ENCODE measurements around the gene SLC25A23. TPM values are rescaled to one million over a fixed set of nuclear protein-coding genes. Genes with fewer than 3 reads are reported as not detected.
A peak's percentile ranks its signal among the peaks of the same experiment; 100 is the strongest.

SLC25A23 gene
- total and polyA plus RNA-seq, 10 of the 15 experiments (the other 5 are each of a cell fraction or from before 2014, with no cell fraction given): 10.2 to 85.8 (median 50.0) TPM

DNA sequence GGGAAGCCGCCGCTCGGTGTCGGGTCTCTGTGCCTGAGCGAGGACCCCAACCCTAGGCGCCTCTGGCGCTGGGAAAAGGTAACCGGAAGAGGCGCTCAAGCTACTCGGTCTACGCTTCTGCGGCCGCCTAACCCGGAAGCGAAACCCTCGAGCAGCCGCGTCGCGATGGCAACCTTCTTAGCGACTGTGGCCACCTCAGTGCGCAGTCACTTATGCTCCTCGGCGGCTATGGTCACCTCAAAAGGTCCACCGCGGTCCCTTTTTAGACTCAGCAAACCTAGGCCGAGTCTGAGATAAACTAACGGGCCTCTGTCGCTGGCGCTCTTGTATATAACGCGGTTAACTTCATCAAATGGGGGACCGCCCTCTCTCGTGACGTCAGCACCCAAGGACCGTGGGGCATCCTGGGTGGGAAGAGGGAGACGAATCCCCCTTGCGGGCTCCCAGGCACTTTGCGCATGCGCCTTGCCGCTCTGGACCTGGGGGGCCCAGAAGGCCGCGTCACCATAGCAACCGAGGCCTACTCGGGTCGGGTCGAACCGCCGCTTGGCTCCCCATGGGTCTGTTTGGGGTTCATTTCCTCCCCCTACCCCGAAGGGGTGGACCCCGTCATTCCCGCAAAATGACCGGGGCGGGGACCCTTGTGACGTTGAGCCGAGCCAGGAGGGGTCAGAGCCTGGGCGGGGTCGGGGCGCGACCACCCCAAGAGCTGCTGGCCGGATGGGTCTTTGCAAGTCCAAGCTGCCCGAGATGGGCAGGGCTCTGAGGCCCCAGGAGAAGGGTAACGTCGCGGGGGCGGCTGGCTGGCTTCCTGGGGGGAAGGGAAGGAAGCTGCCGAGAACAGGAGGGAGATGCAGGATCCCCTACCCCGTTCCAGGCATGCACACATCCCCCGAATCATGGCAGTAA lies 66.3 kb downstream of the SLC25A23 start, which contains the start of gene GTF2F1 (continued):
- no peak for TF ChIP-seq PRDM15 (CRISPR knock-in tag; IDR thresholded peaks at IDR 0.05)
- TF ChIP-seq, protein P1, sequence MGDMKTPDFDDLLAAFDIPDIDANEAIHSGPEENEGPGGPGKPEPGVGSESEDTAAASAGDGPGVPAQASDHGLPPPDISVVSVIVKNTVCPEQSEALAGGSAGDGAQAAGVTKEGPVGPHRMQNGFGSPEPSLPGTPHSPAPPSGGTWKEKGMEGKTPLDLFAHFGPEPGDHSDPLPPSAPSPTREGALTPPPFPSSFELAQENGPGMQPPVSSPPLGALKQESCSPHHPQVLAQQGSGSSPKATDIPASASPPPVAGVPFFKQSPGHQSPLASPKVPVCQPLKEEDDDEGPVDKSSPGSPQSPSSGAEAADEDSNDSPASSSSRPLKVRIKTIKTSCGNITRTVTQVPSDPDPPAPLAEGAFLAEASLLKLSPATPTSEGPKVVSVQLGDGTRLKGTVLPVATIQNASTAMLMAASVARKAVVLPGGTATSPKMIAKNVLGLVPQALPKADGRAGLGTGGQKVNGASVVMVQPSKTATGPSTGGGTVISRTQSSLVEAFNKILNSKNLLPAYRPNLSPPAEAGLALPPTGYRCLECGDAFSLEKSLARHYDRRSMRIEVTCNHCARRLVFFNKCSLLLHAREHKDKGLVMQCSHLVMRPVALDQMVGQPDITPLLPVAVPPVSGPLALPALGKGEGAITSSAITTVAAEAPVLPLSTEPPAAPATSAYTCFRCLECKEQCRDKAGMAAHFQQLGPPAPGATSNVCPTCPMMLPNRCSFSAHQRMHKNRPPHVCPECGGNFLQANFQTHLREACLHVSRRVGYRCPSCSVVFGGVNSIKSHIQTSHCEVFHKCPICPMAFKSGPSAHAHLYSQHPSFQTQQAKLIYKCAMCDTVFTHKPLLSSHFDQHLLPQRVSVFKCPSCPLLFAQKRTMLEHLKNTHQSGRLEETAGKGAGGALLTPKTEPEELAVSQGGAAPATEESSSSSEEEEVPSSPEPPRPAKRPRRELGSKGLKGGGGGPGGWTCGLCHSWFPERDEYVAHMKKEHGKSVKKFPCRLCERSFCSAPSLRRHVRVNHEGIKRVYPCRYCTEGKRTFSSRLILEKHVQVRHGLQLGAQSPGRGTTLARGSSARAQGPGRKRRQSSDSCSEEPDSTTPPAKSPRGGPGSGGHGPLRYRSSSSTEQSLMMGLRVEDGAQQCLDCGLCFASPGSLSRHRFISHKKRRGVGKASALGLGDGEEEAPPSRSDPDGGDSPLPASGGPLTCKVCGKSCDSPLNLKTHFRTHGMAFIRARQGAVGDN (IDR thresholded peaks at IDR 0.05): peak; percentile 71
- peak; percentile 55 for TF ChIP-seq IKZF1 (conservative IDR thresholded peaks at IDR 0.05)
- TF ChIP-seq HDAC6 (IDR thresholded peaks at IDR 0.05; ENCODE audit: unreplicated experiment): no peak
- TF ChIP-seq ATF7 (IDR thresholded peaks at IDR 0.05; ENCODE audit: low read depth): peak; percentile 88
- TF ChIP-seq, protein P2, sequence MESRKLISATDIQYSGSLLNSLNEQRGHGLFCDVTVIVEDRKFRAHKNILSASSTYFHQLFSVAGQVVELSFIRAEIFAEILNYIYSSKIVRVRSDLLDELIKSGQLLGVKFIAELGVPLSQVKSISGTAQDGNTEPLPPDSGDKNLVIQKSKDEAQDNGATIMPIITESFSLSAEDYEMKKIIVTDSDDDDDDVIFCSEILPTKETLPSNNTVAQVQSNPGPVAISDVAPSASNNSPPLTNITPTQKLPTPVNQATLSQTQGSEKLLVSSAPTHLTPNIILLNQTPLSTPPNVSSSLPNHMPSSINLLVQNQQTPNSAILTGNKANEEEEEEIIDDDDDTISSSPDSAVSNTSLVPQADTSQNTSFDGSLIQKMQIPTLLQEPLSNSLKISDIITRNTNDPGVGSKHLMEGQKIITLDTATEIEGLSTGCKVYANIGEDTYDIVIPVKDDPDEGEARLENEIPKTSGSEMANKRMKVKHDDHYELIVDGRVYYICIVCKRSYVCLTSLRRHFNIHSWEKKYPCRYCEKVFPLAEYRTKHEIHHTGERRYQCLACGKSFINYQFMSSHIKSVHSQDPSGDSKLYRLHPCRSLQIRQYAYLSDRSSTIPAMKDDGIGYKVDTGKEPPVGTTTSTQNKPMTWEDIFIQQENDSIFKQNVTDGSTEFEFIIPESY (IDR thresholded peaks at IDR 0.05): no peak
- peak; percentile 23; the same call in 1 of the 2 replicates for TF ChIP-seq EED (IDR thresholded peaks at IDR 0.05; ENCODE audit: low read depth)
- no peak for TF ChIP-seq SUZ12 (IDR thresholded peaks at IDR 0.05; ENCODE audit: unreplicated experiment)
- peak; percentile 16; the same call in 1 of the 2 replicates for TF ChIP-seq MAX (IDR thresholded peaks at IDR 0.05; ENCODE audit: low read depth, low read length)
- no peak for TF ChIP-seq RAD21 (IDR thresholded peaks at IDR 0.05; ENCODE audit: insufficient read depth, low read depth, low read length)
- no peak for TF ChIP-seq TARDBP (IDR thresholded peaks at IDR 0.05; ENCODE audit: borderline replicate concordance)
- TF ChIP-seq MYC (IDR thresholded peaks at IDR 0.05; ENCODE audit: insufficient read depth, insufficient read length, insufficient replicate concordance, low read length, severe bottlenecking): no peak
- TF ChIP-seq YY1 (IDR thresholded peaks at IDR 0.05; ENCODE audit: low read depth, low read length): peak; percentile 52
- no peak for TF ChIP-seq NFYA (IDR thresholded peaks at IDR 0.05; ENCODE audit: borderline replicate concordance, low read depth, low read length)
- peak in 1 of 2 experiments; percentile 38; a peak in 1 of 4 replicates for TF ChIP-seq EP300 (IDR thresholded peaks at IDR 0.05; ENCODE audit: borderline replicate concordance in 1 of 2, control insufficient read depth in 1 of 2, low read depth in 2 of 2, low read length in 2 of 2)
- TF ChIP-seq ZZZ3 (IDR thresholded peaks at IDR 0.05; ENCODE audit: control insufficient read depth, insufficient read length, low read depth): no peak
- TF ChIP-seq EZH2 (IDR thresholded peaks at IDR 0.05; ENCODE audit: borderline replicate concordance, control insufficient read depth, low read depth, low read length): no peak
- TF ChIP-seq TBL1XR1 (IDR thresholded peaks at IDR 0.05; ENCODE audit: low read depth, low read length): no peak
